MM.1S (cell line): Measurements from ENCODE around the gene THSD7B.

Source experiments
- CTCF ChIP-seq: fragments of 300-600 bp; sonication (generic); IDR thresholded peaks from 2 replicates; pipeline ENCODE4 v1.5.1; 2016; ENCODE audit warnings: antibody characterized with exemption, low read length, mixed read lengths
- EZH2phosphoT487 ChIP-seq: fragments of 300-600 bp; sonication (generic); IDR thresholded peaks from 2 replicates; pipeline ENCODE4 v1.6.1; 2018; ENCODE audit warnings: antibody characterized with exemption, low read length

- TF ChIP-seq CTCF (peak; percentile 54), EZH2phosphoT487 (no peak)
Observed at GRCh38 chr2:137467246-137467862, 702.0 kb downstream of the THSD7B start.
